Measurements from ENCODE around the gene RPS6KA6.
"Not testable (repeated sequence)": the region's sequence is repeated elsewhere in the genome, so short reads cannot be mapped to it uniquely, and the experiment has no call there.

The RPS6KA6 gene

DNA sequence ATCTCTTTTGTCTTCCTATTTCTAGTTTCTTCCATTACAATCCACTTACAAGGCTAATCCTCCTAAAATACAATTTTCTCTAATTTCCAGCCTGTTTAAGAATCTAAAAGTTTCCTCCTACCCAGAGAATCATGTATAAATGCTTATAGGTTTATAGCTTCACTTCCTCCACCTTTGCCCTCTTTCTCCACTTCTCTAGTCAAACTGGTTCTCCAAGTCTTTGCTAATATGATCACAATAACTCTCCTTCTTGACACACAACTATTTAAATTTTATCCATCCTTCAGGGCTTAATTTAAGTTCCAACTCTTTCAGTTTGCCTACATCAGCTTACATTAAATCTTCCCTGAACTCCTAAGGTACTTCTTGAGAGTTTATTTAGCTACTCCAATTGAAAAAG lies 69.2 kb downstream of the RPS6KA6 start:
- no peak for DNase-seq (ENCODE audit: low read depth)
- no peak overlapping the region for H3K4me3 ChIP-seq (ENCODE audit: control insufficient read depth, low read depth, low read length)
- TF ChIP-seq, protein P1, sequence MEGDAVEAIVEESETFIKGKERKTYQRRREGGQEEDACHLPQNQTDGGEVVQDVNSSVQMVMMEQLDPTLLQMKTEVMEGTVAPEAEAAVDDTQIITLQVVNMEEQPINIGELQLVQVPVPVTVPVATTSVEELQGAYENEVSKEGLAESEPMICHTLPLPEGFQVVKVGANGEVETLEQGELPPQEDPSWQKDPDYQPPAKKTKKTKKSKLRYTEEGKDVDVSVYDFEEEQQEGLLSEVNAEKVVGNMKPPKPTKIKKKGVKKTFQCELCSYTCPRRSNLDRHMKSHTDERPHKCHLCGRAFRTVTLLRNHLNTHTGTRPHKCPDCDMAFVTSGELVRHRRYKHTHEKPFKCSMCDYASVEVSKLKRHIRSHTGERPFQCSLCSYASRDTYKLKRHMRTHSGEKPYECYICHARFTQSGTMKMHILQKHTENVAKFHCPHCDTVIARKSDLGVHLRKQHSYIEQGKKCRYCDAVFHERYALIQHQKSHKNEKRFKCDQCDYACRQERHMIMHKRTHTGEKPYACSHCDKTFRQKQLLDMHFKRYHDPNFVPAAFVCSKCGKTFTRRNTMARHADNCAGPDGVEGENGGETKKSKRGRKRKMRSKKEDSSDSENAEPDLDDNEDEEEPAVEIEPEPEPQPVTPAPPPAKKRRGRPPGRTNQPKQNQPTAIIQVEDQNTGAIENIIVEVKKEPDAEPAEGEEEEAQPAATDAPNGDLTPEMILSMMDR (conservative IDR thresholded peaks at IDR 0.05; ENCODE audit: control insufficient read depth, insufficient read depth, low read depth, low read length): no peak

DNA sequence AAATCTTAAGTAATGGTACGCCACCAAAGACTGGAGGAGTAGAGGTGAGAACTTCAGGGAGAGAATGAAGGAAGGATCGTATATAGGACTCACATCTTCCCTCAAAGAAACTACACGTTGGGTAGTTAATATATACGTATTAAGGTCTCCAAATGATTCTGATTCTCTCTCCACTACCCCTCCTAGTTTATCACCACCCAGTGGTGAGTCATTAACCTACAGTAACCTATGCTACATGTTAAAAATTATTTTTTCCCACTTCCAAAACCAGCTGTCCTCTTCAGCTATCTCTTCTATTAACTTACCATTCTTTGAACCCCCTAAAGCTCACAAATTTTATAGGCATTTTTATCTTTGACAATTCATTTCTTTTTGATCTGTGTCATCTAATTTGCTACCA lies 69.7 kb downstream of the RPS6KA6 start:
- TF ChIP-seq, protein P1 (conservative IDR thresholded peaks at IDR 0.05; ENCODE audit: control insufficient read depth, insufficient read depth, low read depth, low read length): no peak
- DNase-seq (ENCODE audit: low read depth): no peak
- H3K4me3 ChIP-seq (ENCODE audit: control insufficient read depth, low read depth, low read length): no peak overlapping the region

DNA sequence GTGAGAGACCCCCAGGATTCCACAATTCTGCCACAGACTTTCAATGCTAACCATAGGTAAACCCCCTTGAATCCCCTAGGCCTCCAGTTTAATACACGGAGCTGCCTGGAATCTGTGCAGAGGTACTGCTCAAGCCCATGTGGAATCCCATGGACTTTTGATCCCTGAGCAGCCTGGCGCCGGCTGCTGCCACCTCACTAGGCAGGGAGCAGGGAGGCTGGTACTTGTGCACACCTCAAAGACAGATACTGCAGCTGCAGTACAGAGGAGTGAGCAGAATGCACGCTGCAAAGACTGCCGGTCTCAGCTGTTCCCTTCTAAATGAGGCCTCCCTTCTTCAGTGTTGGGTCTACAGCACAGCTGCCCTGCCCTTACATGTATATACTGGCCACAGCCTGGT lies 79.4 kb downstream of the RPS6KA6 start:
- no peak overlapping the region for H3K4me3 ChIP-seq (ENCODE audit: control insufficient read depth, low read depth, low read length)
- no peak for DNase-seq (ENCODE audit: low read depth)
- TF ChIP-seq, protein P1 (conservative IDR thresholded peaks at IDR 0.05; ENCODE audit: control insufficient read depth, insufficient read depth, low read depth, low read length): no peak

DNA sequence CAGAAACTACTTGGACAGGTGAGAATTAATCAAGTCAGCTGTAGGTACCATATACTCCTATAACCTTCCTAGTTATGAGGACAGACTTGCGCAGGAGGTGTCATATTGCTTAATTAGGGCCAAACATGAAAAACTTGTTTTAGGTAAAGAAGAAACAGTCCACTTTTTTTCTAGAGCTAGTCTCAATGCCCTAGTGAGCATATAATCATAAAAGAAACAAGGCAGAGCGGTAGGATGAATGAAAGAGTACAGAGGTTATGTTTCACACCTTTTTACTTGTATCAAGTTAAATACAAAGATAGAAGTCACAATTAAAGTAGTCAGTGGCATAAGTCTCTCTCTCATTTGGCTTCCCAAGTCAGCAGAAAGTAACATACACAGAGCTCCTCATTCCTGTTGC lies 88.9 kb downstream of the RPS6KA6 start:
- TF ChIP-seq, protein P1 (conservative IDR thresholded peaks at IDR 0.05; ENCODE audit: control insufficient read depth, insufficient read depth, low read depth, low read length): no peak
- no peak overlapping the region for H3K4me3 ChIP-seq (ENCODE audit: control insufficient read depth, low read depth, low read length)
- DNase-seq (ENCODE audit: low read depth): no peak

DNA sequence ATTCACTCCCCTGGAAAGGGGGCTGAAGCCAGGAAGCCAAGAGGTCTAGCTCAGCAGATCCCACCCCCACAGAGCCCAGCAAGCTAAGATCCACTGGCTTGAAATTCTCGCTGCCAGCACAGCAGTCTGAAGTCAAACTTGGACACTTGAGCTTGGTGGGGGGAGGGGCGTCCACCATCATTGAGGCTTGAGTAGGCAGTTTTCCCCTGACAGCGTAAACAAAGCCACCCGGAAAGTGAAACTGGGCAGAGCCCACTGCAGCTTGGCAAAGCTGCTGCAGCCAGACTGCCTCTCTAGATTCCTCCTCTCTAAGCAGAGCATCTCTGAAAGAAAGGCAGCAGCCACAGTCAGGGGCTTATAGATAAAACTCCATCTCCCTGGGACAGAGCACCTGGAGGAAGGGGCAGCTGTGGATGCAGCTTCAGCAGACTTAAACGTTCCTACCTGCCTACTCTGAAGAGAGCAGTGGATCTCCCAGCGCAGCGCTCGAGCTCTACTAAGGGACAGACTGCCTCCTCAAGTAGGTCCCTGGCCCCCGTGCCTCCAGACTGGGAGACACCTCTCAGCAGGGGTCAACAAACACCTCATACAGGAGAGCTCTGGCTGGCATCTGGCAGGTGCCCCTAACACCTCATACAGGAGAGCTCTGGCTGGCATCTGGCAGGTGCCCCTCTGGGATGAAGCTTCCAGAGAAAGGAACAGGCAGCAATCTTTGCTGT lies 108.4 kb downstream of the RPS6KA6 start:
- DNase-seq (ENCODE audit: low read depth): peak; percentile 2
- H3K4me3 ChIP-seq (ENCODE audit: control insufficient read depth, low read depth, low read length): not testable (repeated sequence)

DNA sequence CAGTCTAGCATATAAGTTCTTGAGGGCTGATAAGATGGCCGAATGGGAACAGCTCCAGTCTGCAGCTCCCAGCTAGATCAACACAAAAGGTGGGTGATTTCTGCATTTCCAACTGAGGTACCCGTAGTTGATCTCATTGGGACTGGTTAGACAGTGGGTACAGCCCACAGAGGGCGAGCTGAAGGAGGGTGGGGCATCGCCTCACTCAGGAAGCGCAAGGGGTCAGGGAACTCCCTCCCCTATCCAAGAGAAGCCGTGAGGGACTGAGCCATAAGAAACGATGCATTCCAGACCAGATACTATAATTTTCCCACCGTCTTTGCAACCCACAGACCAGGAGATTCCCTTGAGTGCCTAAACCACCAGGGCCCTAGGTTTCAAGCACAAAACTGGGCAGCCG lies 109.0 kb downstream of the RPS6KA6 start:
- H3K4me3 ChIP-seq (ENCODE audit: control insufficient read depth, low read depth, low read length): no peak overlapping the region
- no peak for DNase-seq (ENCODE audit: low read depth)
- TF ChIP-seq, protein P1 (conservative IDR thresholded peaks at IDR 0.05; ENCODE audit: control insufficient read depth, insufficient read depth, low read depth, low read length): no peak

DNA sequence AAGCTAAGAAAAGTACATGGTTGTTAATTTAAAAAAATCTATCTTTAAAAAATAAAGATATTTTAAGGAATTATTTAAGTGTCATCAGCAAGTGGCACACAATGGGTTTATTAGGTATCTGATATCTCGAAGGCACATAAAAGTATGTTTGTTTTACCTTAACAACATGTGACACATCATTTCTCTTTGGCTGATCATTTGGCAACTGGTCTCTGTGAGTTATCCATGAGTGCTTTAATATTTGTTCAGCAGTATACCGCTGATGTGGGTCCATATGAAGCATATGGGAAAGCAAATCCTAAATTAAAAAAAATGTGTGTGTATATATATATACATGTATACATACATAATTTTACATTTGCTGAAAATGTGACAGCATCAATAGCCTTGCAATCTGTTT lies 123.2 kb downstream of the RPS6KA6 start:
- DNase-seq (ENCODE audit: low read depth): peak; percentile 5
- TF ChIP-seq, protein P1 (conservative IDR thresholded peaks at IDR 0.05; ENCODE audit: control insufficient read depth, insufficient read depth, low read depth, low read length): no peak
- no peak overlapping the region for H3K4me3 ChIP-seq (ENCODE audit: control insufficient read depth, low read depth, low read length)
